ENCODE measurements around the gene KCTD10. TPM values are rescaled to one million over a fixed set of nuclear protein-coding genes. Genes with fewer than 3 reads are reported as not detected.

Gene KCTD10
- total and polyA plus RNA-seq, 9 of the 15 experiments (the other 6 are each of a cell fraction or from before 2014, with no cell fraction given): 1.9 to 37.5 (median 15.7) TPM

- TF ChIP-seq ZNF277 (CRISPR knock-in tag; IDR thresholded peaks at IDR 0.05; ENCODE audit: borderline replicate concordance) (no peak), FOXO4 (CRISPR knock-in tag; IDR thresholded peaks at IDR 0.05) (no peak), ZBTB1 (CRISPR knock-in tag; IDR thresholded peaks at IDR 0.05; ENCODE audit: borderline replicate concordance, low read depth) (peak; percentile 27; the same call in 1 of the 2 replicates), MITF (IDR thresholded peaks at IDR 0.05) (0 out of 2 replicates have a peak, but pooled peaks have one; percentile 14), ZBTB17 (CRISPR knock-in tag; IDR thresholded peaks at IDR 0.05) (peak; percentile 63; the same call in 1 of the 2 replicates), HDGF (IDR thresholded peaks at IDR 0.05) (no peak), HOMEZ (CRISPR knock-in tag; IDR thresholded peaks at IDR 0.05) (no peak), RB1 (IDR thresholded peaks at IDR 0.05; ENCODE audit: low read depth) (no peak), HIVEP1 (CRISPR knock-in tag; IDR thresholded peaks at IDR 0.05) (0 out of 2 replicates have a peak, but pooled peaks have one; percentile 26), ZNF217 (CRISPR knock-in tag; IDR thresholded peaks at IDR 0.05) (no peak), DPF2 (IDR thresholded peaks at IDR 0.05) (peak; percentile 75; the same call in 1 of the 2 replicates), NR3C1 (CRISPR knock-in tag; IDR thresholded peaks at IDR 0.05) (no peak), FOXM1 (IDR thresholded peaks at IDR 0.05; ENCODE audit: low read depth) (no peak), FOXM1 (CRISPR knock-in tag; IDR thresholded peaks at IDR 0.05; ENCODE audit: low read depth) (no peak), MNT (conservative IDR thresholded peaks at IDR 0.05) (peak; percentile 18 to 75; a peak in 1 of 4 replicates), RBM22 (IDR thresholded peaks at IDR 0.05; ENCODE audit: low read depth, low read length, poor library complexity, severe bottlenecking) (no peak)
- TF ChIP-seq, protein P1, sequence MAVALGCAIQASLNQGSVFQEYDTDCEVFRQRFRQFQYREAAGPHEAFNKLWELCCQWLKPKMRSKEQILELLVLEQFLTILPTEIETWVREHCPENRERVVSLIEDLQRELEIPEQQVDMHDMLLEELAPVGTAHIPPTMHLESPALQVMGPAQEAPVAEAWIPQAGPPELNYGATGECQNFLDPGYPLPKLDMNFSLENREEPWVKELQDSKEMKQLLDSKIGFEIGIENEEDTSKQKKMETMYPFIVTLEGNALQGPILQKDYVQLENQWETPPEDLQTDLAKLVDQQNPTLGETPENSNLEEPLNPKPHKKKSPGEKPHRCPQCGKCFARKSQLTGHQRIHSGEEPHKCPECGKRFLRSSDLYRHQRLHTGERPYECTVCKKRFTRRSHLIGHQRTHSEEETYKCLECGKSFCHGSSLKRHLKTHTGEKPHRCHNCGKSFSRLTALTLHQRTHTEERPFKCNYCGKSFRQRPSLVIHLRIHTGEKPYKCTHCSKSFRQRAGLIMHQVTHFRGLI (CRISPR knock-in tag; IDR thresholded peaks at IDR 0.05): 0 out of 2 replicates have a peak, but pooled peaks have one; percentile 46
- TF ChIP-seq, protein P2, sequence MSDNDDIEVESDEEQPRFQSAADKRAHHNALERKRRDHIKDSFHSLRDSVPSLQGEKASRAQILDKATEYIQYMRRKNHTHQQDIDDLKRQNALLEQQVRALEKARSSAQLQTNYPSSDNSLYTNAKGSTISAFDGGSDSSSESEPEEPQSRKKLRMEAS (CRISPR knock-in tag; IDR thresholded peaks at IDR 0.05): peak; percentile 40; the same call in 1 of the 2 replicates
Observed at GRCh38 chr12:109461049-109461845, 15.9 kb downstream of the KCTD10 start (continued).
